HL-60 (cell line): ENCODE data around the gene VCAN.

Experiments used
- CTCF ChIP-seq: IDR thresholded peaks from one replicate; pipeline ENCODE4 v1.5.1; 2011; ENCODE audit warnings: low read length, control low read depth, inconsistent platforms; ENCODE audit not compliant: insufficient read depth
- GABPA ChIP-seq: IDR thresholded peaks from 2 replicates; pipeline ENCODE4 v1.6.1; 2012; ENCODE audit warnings: low read depth
- POLR2AphosphoS5 ChIP-seq: IDR thresholded peaks from 2 replicates; pipeline ENCODE4 v1.6.1; 2012; ENCODE audit warnings: low read depth

- no peak for TF ChIP-seq POLR2AphosphoS5
- TF ChIP-seq CTCF: no peak
- no peak for TF ChIP-seq GABPA
These were observed 55.7 kb downstream of the VCAN start for GRCh38 chr5:83527221-83527620.
